Nephron progenitor cell (in vitro differentiated cells): ENCODE data around the gene NFAM1.

Experiments
- DNase-seq: peaks from one replicate; pipeline ENCODE4 v3.0.0; 2021
- H3K27ac Mint-ChIP-seq: 2 replicates; pipeline ENCODE4 v1.8.0; 2021; ENCODE audit warnings: mild to moderate bottlenecking, moderate library complexity, mixed read lengths
- H3K27me3 Mint-ChIP-seq: 2 replicates; pipeline ENCODE4 v1.8.0; 2021; ENCODE audit warnings: mild to moderate bottlenecking, low read depth, mixed read lengths; ENCODE audit not compliant: poor library complexity
- H3K36me3 Mint-ChIP-seq: 2 replicates; pipeline ENCODE4 v1.8.0; 2021; ENCODE audit warnings: low read depth, mixed read lengths
- H3K4me1 Mint-ChIP-seq: 2 replicates; pipeline ENCODE4 v1.8.0; 2021; ENCODE audit warnings: mixed read lengths
- H3K4me3 Mint-ChIP-seq: 2 replicates; pipeline ENCODE4 v1.8.0; 2021; ENCODE audit warnings: mild to moderate bottlenecking, moderate library complexity, mixed read lengths
- H3K9me3 Mint-ChIP-seq: 2 replicates; pipeline ENCODE4 v1.8.0; 2021; ENCODE audit warnings: mild to moderate bottlenecking, moderate library complexity, mixed read lengths
- CTCF ChIP-seq: fragments of 200-600 bp; sonication (generic); IDR thresholded peaks from 2 replicates; pipeline ENCODE4 v1.5.0; 2021; ENCODE audit warnings: antibody characterized with exemption

The NFAM1 gene

GRCh38 chr22:42400811-42401534, 31.2 kb downstream of the NFAM1 start:
- peaks cover 39% of the 10 kb centered on the region for H3K4me1 Mint-ChIP-seq
- H3K27me3 Mint-ChIP-seq = peaks cover 53% of the 10 kb centered on the region
- no peak overlapping the region for H3K4me3 Mint-ChIP-seq
- no peak overlapping the region for H3K27ac Mint-ChIP-seq
- H3K9me3 Mint-ChIP-seq = no peaks in the 10 kb centered on the region
- TF ChIP-seq CTCF = no peak
- DNase-seq = no peak
- no peaks in the 10 kb centered on the region for H3K36me3 Mint-ChIP-seq

GRCh38 chr22:42399315-42400271, 32.6 kb downstream of the NFAM1 start:
- Mint-ChIP-seq H3K9me3 (no peaks in the 10 kb centered on the region), H3K4me3 (no peak overlapping the region), H3K27ac (peak overlapping the region; percentile 87), H3K36me3 (no peaks in the 10 kb centered on the region), H3K27me3 (peaks cover 43% of the 10 kb centered on the region), H3K4me1 (peaks cover 40% of the 10 kb centered on the region)
- peak; percentile 44 for DNase-seq
- no peak for TF ChIP-seq CTCF

- Mint-ChIP-seq H3K27me3 (peaks cover 29% of the 10 kb centered on the region), H3K27ac (no peak overlapping the region), H3K9me3 (no peaks in the 10 kb centered on the region), H3K4me1 (peaks cover 34% of the 10 kb centered on the region), H3K36me3 (no peaks in the 10 kb centered on the region), H3K4me3 (no peak overlapping the region)
- no peak for TF ChIP-seq CTCF
- no peak for DNase-seq
These were observed 34.6 kb downstream of the NFAM1 start for GRCh38 chr22:42397332-42398249.

- Mint-ChIP-seq H3K4me3 (no peak overlapping the region), H3K27me3 (peaks cover 30% of the 10 kb centered on the region), H3K9me3 (peaks cover 3% of the 10 kb centered on the region), H3K27ac (no peak overlapping the region), H3K36me3 (no peaks in the 10 kb centered on the region), H3K4me1 (peaks cover 40% of the 10 kb centered on the region)
- DNase-seq = no peak
- TF ChIP-seq CTCF = no peak
These were observed 35.4 kb downstream of the NFAM1 start for GRCh38 chr22:42396621-42397331.

GRCh38 chr22:42389143-42389542, 43.1 kb downstream of the NFAM1 start:
- H3K4me3 Mint-ChIP-seq = no peak overlapping the region
- H3K4me1 Mint-ChIP-seq = peaks cover 19% of the 10 kb centered on the region
- DNase-seq = no peak
- H3K27ac Mint-ChIP-seq = no peak overlapping the region
- no peaks in the 10 kb centered on the region for H3K36me3 Mint-ChIP-seq
- TF ChIP-seq CTCF = no peak
- H3K9me3 Mint-ChIP-seq = peaks cover 3% of the 10 kb centered on the region
- peaks cover 56% of the 10 kb centered on the region for H3K27me3 Mint-ChIP-seq
